Measurements from ENCODE around the gene SRP68. TPM values are rescaled to one million over a fixed set of nuclear protein-coding genes. Genes with fewer than 3 reads are reported as not detected.

SRP68 gene
- polyA plus RNA-seq (2012; ENCODE audit: insufficient read length, low read depth): 127 TPM

DNA sequence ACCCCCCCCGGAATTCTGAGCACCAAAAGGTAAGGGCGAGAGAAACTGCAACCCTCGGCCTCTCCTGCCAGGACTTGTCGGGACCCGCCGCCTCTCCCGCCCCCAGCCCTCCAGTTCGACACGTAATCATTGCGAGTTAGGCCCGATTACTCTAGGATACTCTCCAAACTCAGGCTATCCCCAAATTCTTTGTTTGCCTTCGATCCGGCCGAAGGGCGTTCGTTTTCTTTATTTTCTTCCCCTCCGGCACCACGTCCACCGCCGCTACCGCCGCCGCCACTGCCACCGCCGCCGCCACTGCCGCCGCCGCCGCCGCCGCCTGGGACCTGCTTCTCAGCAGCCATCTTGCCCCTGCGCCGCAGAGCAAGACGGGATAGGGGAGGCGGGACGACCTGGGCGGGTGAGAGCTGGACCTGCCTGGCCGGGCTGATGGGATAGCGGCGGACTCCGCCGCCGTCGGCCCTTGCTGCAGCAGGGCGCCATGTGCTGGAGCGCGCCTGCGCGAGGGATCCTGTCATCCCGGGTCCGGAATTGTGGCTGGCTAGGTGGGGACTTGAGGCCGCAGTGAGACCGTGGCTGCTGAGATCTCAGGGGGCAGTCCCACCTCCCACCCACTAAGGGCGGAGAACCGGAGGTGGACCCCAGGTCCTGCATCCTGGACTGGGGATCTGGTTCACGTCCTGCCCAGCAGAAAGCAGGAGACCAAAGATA, at the start of gene SRP68:
SRP68 (minus strand) TSS at position 370 of the 711 bp plus-strand sequence; CDS start at position 344, 26 bp downstream.
- TF ChIP-seq FOXP2 (optimal IDR thresholded peaks at IDR 0.05; ENCODE audit: borderline replicate concordance, extremely low read depth, extremely low read length, insufficient read depth) (peak; percentile 86), REST (IDR thresholded peaks at IDR 0.05; ENCODE audit: insufficient read depth in 1 of 2, low read depth in 2 of 2, low read length in 2 of 2) (peak in 1 of 2 experiments; percentile 72; a peak in 2 of 4 replicates), POLR2AphosphoS5 (IDR thresholded peaks at IDR 0.05; ENCODE audit: low read depth, low read length) (peak; percentile 92), TAF1 (IDR thresholded peaks at IDR 0.05; ENCODE audit: borderline replicate concordance, insufficient read depth, low read length) (peak; percentile 90), SIN3A (IDR thresholded peaks at IDR 0.05; ENCODE audit: borderline replicate concordance, insufficient read depth, low read length) (no peak)

DNA sequence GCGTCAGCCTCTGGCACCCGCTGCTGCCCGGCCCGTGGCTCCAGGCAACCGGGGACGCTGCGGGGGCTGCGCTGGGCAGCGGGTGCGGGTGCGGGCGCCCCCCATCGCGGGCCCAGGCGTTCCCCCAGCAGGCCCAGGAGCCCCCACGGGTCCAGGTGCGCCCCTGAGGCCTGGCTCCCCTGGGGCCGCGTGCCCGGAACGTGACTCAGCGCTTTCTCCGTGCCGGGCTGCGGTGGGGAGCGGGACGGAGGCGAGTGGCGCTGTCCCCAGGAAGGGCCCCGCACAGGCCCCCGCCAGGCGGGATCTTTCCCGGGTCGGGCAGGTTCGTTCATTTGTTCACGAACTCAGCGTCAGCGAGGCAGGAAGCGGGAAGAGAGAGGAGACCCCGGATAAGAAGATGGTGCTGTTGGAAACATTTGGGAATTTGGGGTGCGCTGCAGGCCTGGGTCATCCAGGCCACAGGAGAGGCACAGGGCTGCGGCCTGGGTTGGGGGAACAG, 49.7 kb upstream of the SRP68 start:
- no peak for TF ChIP-seq POLR2AphosphoS5 (IDR thresholded peaks at IDR 0.05; ENCODE audit: low read depth, low read length)

GRCh38 chr17:76120658-76121008, 48.3 kb upstream of the SRP68 start:
- TF ChIP-seq POLR2AphosphoS5 (IDR thresholded peaks at IDR 0.05; ENCODE audit: low read depth, low read length): no peak
- TF ChIP-seq TAF1 (IDR thresholded peaks at IDR 0.05; ENCODE audit: borderline replicate concordance, insufficient read depth, low read length): no peak
- no peak for TF ChIP-seq FOXP2 (optimal IDR thresholded peaks at IDR 0.05; ENCODE audit: borderline replicate concordance, extremely low read depth, extremely low read length, insufficient read depth)
- no peak for TF ChIP-seq REST (IDR thresholded peaks at IDR 0.05; ENCODE audit: insufficient read depth in 1 of 2, low read depth in 2 of 2, low read length in 2 of 2)

GRCh38 chr17:76119409-76120371, 47.4 kb upstream of the SRP68 start:
- no peak for TF ChIP-seq FOXP2 (optimal IDR thresholded peaks at IDR 0.05; ENCODE audit: borderline replicate concordance, extremely low read depth, extremely low read length, insufficient read depth)
- no peak for TF ChIP-seq SIN3A (IDR thresholded peaks at IDR 0.05; ENCODE audit: borderline replicate concordance, insufficient read depth, low read length)
- no peak for TF ChIP-seq POLR2AphosphoS5 (IDR thresholded peaks at IDR 0.05; ENCODE audit: low read depth, low read length)
- TF ChIP-seq TAF1 (IDR thresholded peaks at IDR 0.05; ENCODE audit: borderline replicate concordance, insufficient read depth, low read length): no peak
- TF ChIP-seq REST (IDR thresholded peaks at IDR 0.05; ENCODE audit: insufficient read depth in 1 of 2, low read depth in 2 of 2, low read length in 2 of 2): no peak

GRCh38 chr17:76115138-76115754, 42.9 kb upstream of the SRP68 start:
- TF ChIP-seq TAF1 (IDR thresholded peaks at IDR 0.05; ENCODE audit: borderline replicate concordance, insufficient read depth, low read length): no peak
